ENCODE results near the gene HSF5. TPM values are rescaled to one million over a fixed set of nuclear protein-coding genes. Genes with fewer than 3 reads are reported as not detected.

HSF5 gene
- total and polyA plus RNA-seq, 4 donors: 0.09 to 0.17 TPM; not detected in 2

- TF ChIP-seq EGR1 (IDR thresholded peaks at IDR 0.05; ENCODE audit: low read depth in 2 of 2): no peak
- no peak for TF ChIP-seq FOXA1 (IDR thresholded peaks at IDR 0.05)
- no peak for TF ChIP-seq FOXA2 (IDR thresholded peaks at IDR 0.05)
- no peak for TF ChIP-seq RXRA (IDR thresholded peaks at IDR 0.05)
- no peak for TF ChIP-seq CTCF (IDR thresholded peaks at IDR 0.05; ENCODE audit: low read depth, low read length, missing input control)
- no peak for TF ChIP-seq ATF3 (IDR thresholded peaks at IDR 0.05)
Measured at GRCh38 chr17:58402047-58402446, 86.2 kb downstream of the HSF5 start (continued).

GRCh38 chr17:58401287-58401686 is 86.9 kb downstream of the HSF5 start:
- H3K4me3 ChIP-seq (ENCODE audit: low read depth in 1 of 3, low read length in 3 of 3): no peak overlapping the region
- WGBS: 68% methylated on average over 2 of the region's 2 CpGs
- DNase-seq (ENCODE audit: low spot score): no peak
- H3K27ac ChIP-seq (ENCODE audit: low read depth in 1 of 2, low read length in 2 of 2): no peak overlapping the region
- H3K4me1 ChIP-seq (ENCODE audit: control insufficient read depth in 4 of 4, insufficient read depth in 4 of 4, low read length in 3 of 4): peaks cover 0 to 9% (median 2%) of the 10 kb centered on the region in 4 donors
- no peaks in the 10 kb centered on the region for H3K9me3 ChIP-seq (ENCODE audit: control insufficient read depth in 4 of 4, low read length in 3 of 4)
- H3K27me3 ChIP-seq (ENCODE audit: control insufficient read depth in 4 of 4, insufficient read depth in 4 of 4, low read length in 3 of 4): no peaks in the 10 kb centered on the region
- TF ChIP-seq RXRA (IDR thresholded peaks at IDR 0.05) (no peak), ATF3 (IDR thresholded peaks at IDR 0.05) (no peak), REST (IDR thresholded peaks at IDR 0.05) (no peak), ZBTB33 (IDR thresholded peaks at IDR 0.05) (no peak), SP1 (IDR thresholded peaks at IDR 0.05) (no peak), GABPA (IDR thresholded peaks at IDR 0.05 in 1 of 2, conservative IDR thresholded peaks at IDR 0.05 in 1 of 2) (no peak), TAF1 (conservative IDR thresholded peaks at IDR 0.05) (no peak), CTCF (IDR thresholded peaks at IDR 0.05; ENCODE audit: low read depth, low read length, missing input control) (no peak), JUND (IDR thresholded peaks at IDR 0.05) (no peak), MAX (IDR thresholded peaks at IDR 0.05) (no peak), RAD21 (IDR thresholded peaks at IDR 0.05) (no peak), EGR1 (IDR thresholded peaks at IDR 0.05; ENCODE audit: low read depth in 2 of 2) (no peak)
- peaks cover 0 to 4% (median 2%) of the 10 kb centered on the region in 4 donors for H3K36me3 ChIP-seq (ENCODE audit: control insufficient read depth in 4 of 4, insufficient read depth in 3 of 4, low read depth in 1 of 4, low read length in 3 of 4)
- no peak overlapping the region for H3K9ac ChIP-seq (ENCODE audit: low read depth in 1 of 2, low read length in 2 of 2)

Measured in liver (tissue), 9 donors.